CD14-positive monocyte (primary cell): ENCODE data around the gene TIMM10B. TPM values are rescaled to one million over a fixed set of nuclear protein-coding genes. Genes with fewer than 3 reads are reported as not detected.

Experiments used
- DNase-seq, 3 donors: peaks; one replicate each; pipeline ENCODE4 v3.0.0-alpha.2; 2011 to 2022
- H2AFZ ChIP-seq: 2 replicates; pipeline ENCODE4 v1.6.0; 2012; ENCODE audit warnings: mild to moderate bottlenecking, low read depth, low read length, inconsistent platforms; ENCODE audit not compliant: insufficient read depth, poor library complexity, severe bottlenecking
- H3K27ac ChIP-seq, 2 donors: 1 replicate in 1 of 2; 2 replicates in 1 of 2; pipeline ENCODE4 v1.5.1; 2012 to 2013; ENCODE audit warnings: low read length in 2 of 2, control low read depth in 1 of 2, inconsistent platforms in 1 of 2, low read depth in 1 of 2, mild to moderate bottlenecking in 1 of 2
- H3K27me3 ChIP-seq, 2 donors: one replicate each; pipeline versions ENCODE4 v1.6.0 to v1.6.1; 2011 to 2013; ENCODE audit warnings: low read length in 2 of 2; ENCODE audit not compliant: control insufficient read depth in 2 of 2, insufficient read depth in 2 of 2
- H3K36me3 ChIP-seq, 2 donors: replicated peaks in 1 of 2; 1 replicate in 1 of 2; 2 replicates in 1 of 2; pipeline versions ENCODE4 v1.5.1 to v1.6.1; 2012 to 2013; ENCODE audit warnings: low read length in 2 of 2, control low read depth in 1 of 2, inconsistent platforms in 1 of 2, mild to moderate bottlenecking in 1 of 2; ENCODE audit not compliant: insufficient read depth in 2 of 2, control insufficient read depth in 1 of 2
- H3K4me1 ChIP-seq, 2 donors: 1 replicate in 1 of 2; 2 replicates in 1 of 2; pipeline versions ENCODE4 v1.5.1 to v1.6.1; 2012 to 2013; ENCODE audit warnings: low read length in 2 of 2, control low read depth in 1 of 2, inconsistent platforms in 1 of 2, mild to moderate bottlenecking in 1 of 2, moderate library complexity in 1 of 2; ENCODE audit not compliant: insufficient read depth in 2 of 2, control insufficient read depth in 1 of 2
- H3K4me2 ChIP-seq: replicated peaks from 2 replicates; pipeline ENCODE3; 2012; ENCODE audit warnings: low read length, moderate library complexity, mild to moderate bottlenecking; ENCODE audit not compliant: poor library complexity, severe bottlenecking; ENCODE audit errors: extremely low read depth
- H3K4me3 ChIP-seq, 3 experiments: fragments of 200-600 bp in 1 of 3; sonication (generic) in 1 of 3; replicated peaks in 1 of 3; 1 replicate in 2 of 3; 2 replicates in 1 of 3; pipeline ENCODE4 v1.5.1; 2011 to 2013; ENCODE audit warnings: low read length in 3 of 3, mild to moderate bottlenecking in 3 of 3, control low read depth in 2 of 3, low read depth in 2 of 3, inconsistent platforms in 1 of 3, moderate library complexity in 1 of 3
- H3K79me2 ChIP-seq: 2 replicates; pipeline ENCODE4 v1.6.0; 2012; ENCODE audit warnings: mild to moderate bottlenecking, control low read depth, inconsistent platforms, low read length, moderate library complexity; ENCODE audit not compliant: insufficient read depth
- H3K9ac ChIP-seq: 2 replicates; pipeline ENCODE4 v1.6.0; 2017; ENCODE audit warnings: low read length, mild to moderate bottlenecking; ENCODE audit not compliant: insufficient read depth, poor library complexity, severe bottlenecking
- H3K9me3 ChIP-seq, 2 donors: replicated peaks in 1 of 2; 1 replicate in 1 of 2; 2 replicates in 1 of 2; pipeline versions ENCODE4 v1.5.1 to v1.6.1; 2012 to 2013; ENCODE audit warnings: low read length in 2 of 2, control low read depth in 1 of 2; ENCODE audit not compliant: control insufficient read depth in 1 of 2, insufficient read depth in 1 of 2
- H4K20me1 ChIP-seq: 2 replicates; pipeline ENCODE4 v1.6.0; 2012; ENCODE audit warnings: mild to moderate bottlenecking, low read length, control low read depth, moderate library complexity; ENCODE audit not compliant: insufficient read depth
- H3K27ac Mint-ChIP-seq, 7 donors: one replicate each; pipeline ENCODE4 v1.8.0; 2020; ENCODE audit warnings: mild to moderate bottlenecking in 7 of 7, mixed read lengths in 7 of 7, moderate library complexity in 6 of 7, inconsistent platforms in 2 of 7
- H3K27me3 Mint-ChIP-seq, 3 donors: one replicate each; pipeline ENCODE4 v1.8.0; 2021 to 2022; ENCODE audit warnings: low read depth in 3 of 3, mild to moderate bottlenecking in 3 of 3, mixed read lengths in 3 of 3, moderate library complexity in 3 of 3, inconsistent platforms in 1 of 3
- H3K36me3 Mint-ChIP-seq, 2 donors: one replicate each; pipeline ENCODE4 v1.8.0; 2020; ENCODE audit warnings: mixed read lengths in 2 of 2, inconsistent platforms in 1 of 2, mild to moderate bottlenecking in 1 of 2
- H3K4me1 Mint-ChIP-seq: one replicate; pipeline ENCODE4 v1.8.0; 2020; ENCODE audit warnings: mild to moderate bottlenecking, mixed read lengths
- H3K4me3 Mint-ChIP-seq, 2 donors: one replicate each; pipeline ENCODE4 v1.8.0; 2020; ENCODE audit warnings: mild to moderate bottlenecking in 2 of 2, mixed read lengths in 2 of 2, moderate library complexity in 1 of 2
- H3K9me3 Mint-ChIP-seq, 7 donors: one replicate each; pipeline ENCODE4 v1.8.0; 2020 to 2022; ENCODE audit warnings: mixed read lengths in 7 of 7, mild to moderate bottlenecking in 6 of 7, moderate library complexity in 6 of 7, inconsistent platforms in 2 of 7
- CTCF ChIP-seq: fragments of 200-600 bp; IDR thresholded peaks from one replicate; pipeline ENCODE4 v1.8.0; 2022; ENCODE audit warnings: antibody characterized with exemption, mild to moderate bottlenecking
- WGBS: methylation state at CpG from one replicate; pipeline ENCODE4 v1.1.5; 2013; ENCODE audit warnings: missing lambda C conversion rate; ENCODE audit not compliant: insufficient coverage; 5-methylcytosine and 5-hydroxymethylcytosine counted together
- intact Hi-C, 2 donors: fragments of 100-400 bp; cut with micrococcal nuclease; formaldehyde crosslinking; loops; one replicate each; pipeline versions ENCODE4 v1.15.0 to v1.15.1; 2023
- polyA plus RNA-seq, 3 donors: library from polyadenylated mRNA; depleted of rRNA in 1 of 3; unstranded in 2 of 3; stranded (reverse) in 1 of 3; fragments of 300-500 nt in 2 of 3; fragments of >200 nt in 1 of 3; fragmentation: Illumina TruSeq in 2 of 3; gene quantifications; 1 replicate in 2 of 3; 2 replicates in 1 of 3; pipeline ENCODE4 v1.2.3, GENCODE V29; 2012 to 2021

Gene TIMM10B
- polyA plus RNA-seq, 3 donors, result 20.0 to 34.9 (median 22.1) TPM

GRCh38 chr11:6443269-6444003 is 37.9 kb upstream of the TIMM10B start:
- no peaks in the 10 kb centered on the region for H3K36me3 Mint-ChIP-seq
- Histone ChIP-seq H3K9me3 (no peaks in the 10 kb centered on the region), H3K4me1 (peaks cover 5 to 8% of the 10 kb centered on the region in 2 donors), H3K27me3 (no peaks in the 10 kb centered on the region), H3K79me2 (no peaks in the 10 kb centered on the region), H3K36me3 (peaks cover under 1 to 2% of the 10 kb centered on the region in 2 donors), H3K4me3 (no peak overlapping the region), H3K9ac (no peak overlapping the region), H3K27ac (no peak overlapping the region), H4K20me1 (no peaks in the 10 kb centered on the region), H3K4me2 (no peak overlapping the region), H2AFZ (no peak overlapping the region)
- no peaks in the 10 kb centered on the region for H3K9me3 Mint-ChIP-seq
- DNase-seq, result peak; percentile 41 to 61 (median 54)
- H3K27ac Mint-ChIP-seq, result no peak overlapping the region
- peaks cover 0 to 3% (median 2%) of the 10 kb centered on the region in 3 donors for H3K27me3 Mint-ChIP-seq
- H3K4me1 Mint-ChIP-seq, result no peaks in the 10 kb centered on the region
- 15% methylated on average over 5 of the region's 5 CpGs for WGBS
- H3K4me3 Mint-ChIP-seq, result no peak overlapping the region
- TF ChIP-seq CTCF, result peak; percentile 89
- intact Hi-C loops, result loop anchor here in 1 of 2 donors (5.0 to 10.0 kb wide), 2 partner anchors 61 kb away; no protein-coding TSS in a partner anchor

GRCh38 chr11:6448574-6448973 is 32.7 kb upstream of the TIMM10B start:
- no peak overlapping the region for H3K27ac ChIP-seq
- no peak overlapping the region for H3K4me2 ChIP-seq
- no peak overlapping the region for H2AFZ ChIP-seq
- no peak overlapping the region for H3K4me3 ChIP-seq
- H4K20me1 ChIP-seq, result no peaks in the 10 kb centered on the region
- peaks cover 12 to 13% of the 10 kb centered on the region in 2 donors for H3K36me3 Mint-ChIP-seq
- H3K4me1 Mint-ChIP-seq, result no peaks in the 10 kb centered on the region
- H3K4me3 Mint-ChIP-seq, result no peak overlapping the region
- H3K27ac Mint-ChIP-seq, result no peak overlapping the region
- H3K9me3 Mint-ChIP-seq, result no peaks in the 10 kb centered on the region
- no peak for TF ChIP-seq CTCF
- intact Hi-C loops, result loop anchor here in 1 of 2 donors (10.0 kb wide), 1 partner anchor 56 kb away; no protein-coding TSS in a partner anchor
- DNase-seq, result no peak
- H3K9ac ChIP-seq, result no peak overlapping the region
- no peaks in the 10 kb centered on the region for H3K4me1 ChIP-seq
- no peaks in the 10 kb centered on the region for H3K9me3 ChIP-seq
- WGBS, result no CpG with 5 or more reads among the region's 3 CpGs
- no peaks in the 10 kb centered on the region for H3K27me3 ChIP-seq
- H3K36me3 ChIP-seq, result peaks cover 46 to 52% of the 10 kb centered on the region in 2 donors
- peaks cover 0 to 3% (median 2%) of the 10 kb centered on the region in 3 donors for H3K27me3 Mint-ChIP-seq
- no peaks in the 10 kb centered on the region for H3K79me2 ChIP-seq
